Muscle of leg (tissue), 11 donors: Measurements from ENCODE around the gene NDN. TPM values are rescaled to one million over a fixed set of nuclear protein-coding genes. Genes with fewer than 3 reads are reported as not detected.

Experiments used
- DNase-seq: peaks from one replicate; pipeline ENCODE4 v3.0.0; 2013
- H3K27ac ChIP-seq: one replicate; pipeline ENCODE4 v1.5.1; 2013; ENCODE audit warnings: mild to moderate bottlenecking, low read length, control low read depth
- H3K27me3 ChIP-seq: one replicate; pipeline ENCODE4 v1.6.1; 2013; ENCODE audit warnings: low read length; ENCODE audit not compliant: control insufficient read depth, insufficient read depth
- H3K36me3 ChIP-seq: one replicate; pipeline ENCODE4 v1.6.1; 2013; ENCODE audit warnings: low read length; ENCODE audit not compliant: control insufficient read depth, insufficient read depth
- H3K4me1 ChIP-seq: one replicate; pipeline ENCODE4 v1.6.1; 2013; ENCODE audit warnings: low read length; ENCODE audit not compliant: control insufficient read depth, insufficient read depth
- H3K4me3 ChIP-seq: one replicate; pipeline ENCODE4 v1.5.1; 2013; ENCODE audit warnings: low read length, control low read depth
- H3K9me3 ChIP-seq: replicated peaks from 2 replicates; pipeline ENCODE4 v1.6.1; 2013; ENCODE audit warnings: low read depth, low read length; ENCODE audit not compliant: control insufficient read depth
- WGBS: methylation state at CpG from one replicate; pipeline ENCODE4 v1.1.5; 2013; ENCODE audit warnings: missing lambda C conversion rate; ENCODE audit not compliant: insufficient coverage; 5-methylcytosine and 5-hydroxymethylcytosine counted together
- polyA plus RNA-seq, 8 donors: library from polyadenylated mRNA; unstranded; fragments of 120-200 nt; gene quantifications; one replicate each; pipeline versions ENCODE4 v1.2.1 to v1.2.3, GENCODE V29; 2013; ENCODE audit warnings: inconsistent platforms in 1 of 8, low replicate concordance in 1 of 8; ENCODE audit not compliant: insufficient read length in 8 of 8, insufficient read depth in 1 of 8
- total RNA-seq: library from RNA; stranded (reverse); fragments of 120-200 nt; gene quantifications from one replicate; pipeline ENCODE4 v1.2.4, GENCODE V29; 2013

Gene NDN
- total and polyA plus RNA-seq, 9 donors: 174 to 220 (median 200) TPM

DNA sequence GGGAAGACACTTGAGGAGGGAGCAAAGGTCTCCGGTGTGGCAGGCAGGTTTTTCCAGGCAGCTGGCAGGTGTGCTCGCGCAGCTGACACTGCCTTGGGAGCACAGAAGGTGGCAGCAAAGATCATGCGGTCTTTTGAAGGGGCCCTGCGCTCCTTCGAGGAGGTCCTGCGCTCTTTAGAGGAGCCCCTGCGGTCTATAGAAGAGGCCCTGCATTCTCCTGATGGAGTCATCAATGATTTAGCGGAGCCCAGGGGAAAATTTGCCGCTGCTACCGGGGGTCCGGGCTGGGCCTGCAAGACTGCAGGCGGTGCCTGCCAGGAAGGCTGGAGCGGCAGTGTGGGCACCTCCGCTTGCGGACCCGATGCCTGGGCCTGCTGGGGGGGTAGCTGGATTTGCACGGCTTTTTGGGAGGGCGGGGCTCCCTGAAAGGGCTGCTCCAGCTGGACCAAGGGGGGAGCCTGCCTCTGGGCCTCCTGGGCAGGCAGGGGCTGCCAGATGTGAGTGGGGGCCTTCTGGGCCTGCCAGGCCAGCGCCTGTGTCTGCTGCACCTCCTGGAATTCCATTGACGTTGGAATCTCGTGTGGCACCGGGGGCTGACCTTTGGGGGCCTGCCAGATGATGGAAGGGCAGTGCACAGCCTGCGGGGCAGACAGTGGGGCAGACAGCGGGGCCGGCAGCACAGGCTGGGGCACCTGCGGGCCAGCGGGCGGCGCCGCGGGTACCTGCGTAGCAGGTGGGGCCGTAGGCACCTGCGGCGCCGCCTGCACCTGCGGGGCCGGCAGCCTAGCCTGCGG is 41.5 kb downstream of the NDN start:
- H3K27me3 ChIP-seq: no peaks in the 10 kb centered on the region
- WGBS: 82% methylated on average over 36 of the region's 40 CpGs
- no peak overlapping the region for H3K27ac ChIP-seq
- peaks cover 25% of the 10 kb centered on the region for H3K4me1 ChIP-seq
- H3K9me3 ChIP-seq: peaks cover 7% of the 10 kb centered on the region
- no peak overlapping the region for H3K4me3 ChIP-seq
- DNase-seq: peak; percentile 23
- H3K36me3 ChIP-seq: peaks cover 6% of the 10 kb centered on the region

DNA sequence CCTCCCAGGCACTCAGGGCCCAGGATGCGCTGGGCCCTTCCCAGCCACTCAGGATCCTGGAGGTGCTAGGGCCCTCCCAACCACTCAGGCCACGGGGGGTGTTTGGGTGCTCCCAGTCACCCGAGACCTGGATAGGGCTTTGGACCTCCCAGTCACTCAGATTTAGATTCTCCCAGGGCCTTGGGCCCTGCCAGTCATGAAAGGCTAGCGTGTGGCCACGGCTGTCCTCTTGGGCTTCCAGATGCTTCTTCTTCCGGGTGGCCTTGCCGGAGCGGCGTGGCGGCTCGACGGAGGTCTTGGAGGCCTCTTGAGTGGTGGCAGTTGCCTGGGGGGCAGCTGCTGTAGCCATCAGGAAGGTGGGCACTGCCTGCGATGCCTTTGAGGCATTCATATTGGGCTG is 42.3 kb downstream of the NDN start:
- Histone ChIP-seq H3K9me3 (peaks cover 7% of the 10 kb centered on the region), H3K4me1 (peaks cover 25% of the 10 kb centered on the region), H3K27ac (no peak overlapping the region), H3K27me3 (no peaks in the 10 kb centered on the region), H3K36me3 (peaks cover 6% of the 10 kb centered on the region), H3K4me3 (no peak overlapping the region)
- DNase-seq: no peak
- WGBS: 87% methylated on average over 13 of the region's 13 CpGs

DNA sequence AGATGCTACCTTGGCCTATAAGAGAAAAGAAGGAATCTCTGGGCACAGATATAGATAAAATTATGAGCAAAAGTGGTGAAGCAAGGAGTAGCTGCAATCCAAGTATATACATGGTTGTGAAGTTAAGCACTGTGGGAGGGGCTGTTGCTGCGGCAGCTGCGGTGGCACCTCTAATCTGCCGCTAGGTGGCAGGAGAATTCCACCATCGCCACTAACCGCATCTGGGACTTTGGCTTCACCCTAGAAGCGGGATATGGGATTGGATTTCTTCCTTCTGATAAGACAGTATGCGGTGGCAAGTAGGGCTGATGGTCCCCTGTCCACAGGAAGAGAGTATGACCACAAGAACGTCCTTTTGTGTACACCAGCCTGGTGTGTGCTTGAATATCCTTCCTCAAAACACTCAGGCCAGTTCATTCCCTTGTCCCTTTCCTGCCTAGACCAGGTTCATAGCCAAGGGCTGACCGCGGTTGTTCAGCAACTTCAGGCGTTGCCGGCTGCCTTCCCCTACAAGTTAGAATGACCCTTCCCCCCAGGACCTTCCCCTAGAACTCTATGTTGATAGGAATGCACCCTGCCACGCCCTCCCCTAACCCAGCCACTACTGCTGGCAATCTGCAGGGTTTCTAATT is 44.6 kb downstream of the NDN start:
- peak; percentile 79 for DNase-seq
- WGBS: 27% methylated on average over 6 of the region's 13 CpGs
- Histone ChIP-seq H3K36me3 (peaks cover 6% of the 10 kb centered on the region), H3K27ac (no peak overlapping the region), H3K27me3 (no peaks in the 10 kb centered on the region), H3K4me3 (no peak overlapping the region), H3K9me3 (peaks cover 7% of the 10 kb centered on the region), H3K4me1 (peaks cover 21% of the 10 kb centered on the region)

Other genes with a start within 250 kb of the NDN start
- not detected for gene GOLGA6L2, start 240.1 kb downstream of the NDN start, total RNA-seq
- gene GOLGA6L2, start 240.1 kb downstream of the NDN start, polyA plus RNA-seq: under 1 TPM in 1 of 8 donors, not detected in 7; 0.05 TPM
- gene MKRN3, start 121.6 kb downstream of the NDN start, total RNA-seq: 0.62 TPM
- 1 to 10 TPM in 6 of 8 donors, under 1 TPM in 2; 0.41 to 4.3 (median 2.0) TPM for gene MKRN3, start 121.6 kb downstream of the NDN start, polyA plus RNA-seq
- 9.2 TPM for gene MAGEL2, start 39.4 kb downstream of the NDN start, total RNA-seq
- 10 to 100 TPM; 16.4 to 27.9 (median 21.7) TPM for gene MAGEL2, start 39.4 kb downstream of the NDN start, polyA plus RNA-seq